NCI-H526 treated with DMSO at 0.1 percent for 48 hours (cell line): ENCODE measurements around the gene NLK.
"Not testable (repeated sequence)": the region's sequence is repeated elsewhere in the genome, so short reads cannot be mapped to it uniquely, and the experiment has no call there.

Experiments used
- DNase-seq: peaks from one replicate; lab custom pipeline; 2025; lab: John Stamatoyannopoulos, UW

The NLK gene

GRCh38 chr17:28159004-28159403, 116.5 kb downstream of the NLK start:
- no peak for DNase-seq

GRCh38 chr17:28159924-28160323, 117.4 kb downstream of the NLK start:
- no peak for DNase-seq

- no peak for DNase-seq
Observed at GRCh38 chr17:28160610-28161009, 118.1 kb downstream of the NLK start.

- no peak for DNase-seq
Observed at GRCh38 chr17:28161311-28161710, 118.8 kb downstream of the NLK start.

GRCh38 chr17:28166478-28166877, 124.0 kb downstream of the NLK start:
- DNase-seq, result no peak

GRCh38 chr17:28169621-28170349, 127.3 kb downstream of the NLK start:
- no peak for DNase-seq

- DNase-seq, result no peak
Observed at GRCh38 chr17:28170771-28171170, 128.3 kb downstream of the NLK start.

GRCh38 chr17:28173031-28173561, 130.6 kb downstream of the NLK start:
- DNase-seq, result no peak

- DNase-seq, result no peak
Observed at GRCh38 chr17:28173801-28174200, 131.3 kb downstream of the NLK start.

- no peak for DNase-seq
Observed at GRCh38 chr17:28174352-28175046, 132.0 kb downstream of the NLK start.

GRCh38 chr17:28177351-28177750, 134.9 kb downstream of the NLK start:
- DNase-seq, result no peak

GRCh38 chr17:28178800-28179199, 136.3 kb downstream of the NLK start:
- DNase-seq, result no peak

- DNase-seq, result no peak
Observed at GRCh38 chr17:28180449-28180848, 138.0 kb downstream of the NLK start.

- no peak for DNase-seq
Observed at GRCh38 chr17:28181568-28181967, 139.1 kb downstream of the NLK start.

- no peak for DNase-seq
Observed at GRCh38 chr17:28182559-28182958, 140.1 kb downstream of the NLK start.

- DNase-seq, result no peak
Observed at GRCh38 chr17:28185658-28186057, 143.2 kb downstream of the NLK start.

GRCh38 chr17:28186472-28186871, 144.0 kb downstream of the NLK start:
- not testable (repeated sequence) for DNase-seq

GRCh38 chr17:28187931-28188330, 145.5 kb downstream of the NLK start:
- DNase-seq, result no peak

- DNase-seq, result no peak
Observed at GRCh38 chr17:28188841-28189263, 146.4 kb downstream of the NLK start.

- no peak for DNase-seq
Observed at GRCh38 chr17:28189667-28190066, 147.2 kb downstream of the NLK start.

- no peak for DNase-seq
Observed at GRCh38 chr17:28191018-28191417, 148.5 kb downstream of the NLK start.

- DNase-seq, result no peak
Observed at GRCh38 chr17:28193241-28193640, 150.8 kb downstream of the NLK start.

- no peak for DNase-seq
Observed at GRCh38 chr17:28194382-28194781, 151.9 kb downstream of the NLK start.
